A549 (cell line): Measurements from ENCODE around the gene SPDYC. TPM values are rescaled to one million over a fixed set of nuclear protein-coding genes. Genes with fewer than 3 reads are reported as not detected.

Experiments used
- ATAC-seq, 2 experiments: fragments of 200-7000 bp in 1 of 2; fragments of >200 bp in 1 of 2; cut with Nextera tagmentation in 1 of 2; cut with Tn5 transposase in 1 of 2; 3 replicates each; pipeline versions ENCODE4 v1.8.0 to v1.9.1; 2018 to 2020; ENCODE audit warnings: mild to moderate bottlenecking in 1 of 2, moderate library complexity in 1 of 2
- CTCF ChIA-PET: fragments of 300-600 bp; sonication (Branson Sonifier 250); formaldehyde crosslinking; extraction: SDS; loops from one replicate; lab custom pipeline; 2021; ENCODE audit warnings: antibody characterized with exemption, inconsistent platforms; lab: Yijun Ruan, JAX
- POLR2A ChIA-PET: fragments of 350-600 bp; formaldehyde crosslinking; extraction: SDS; loops from one replicate; lab custom pipeline; 2021; ENCODE audit warnings: antibody characterized with exemption, inconsistent platforms; lab: Yijun Ruan, JAX
- DNase-seq, 2 experiments: peaks; one replicate each; pipeline versions ENCODE4 v3.0.0 to v3.0.0-alpha.2; 2011 to 2016; ENCODE audit warnings: low read depth in 1 of 2, low spot score in 1 of 2
- FAIRE-seq: peaks from 2 replicates; lab custom pipeline; 2011; peaks lifted over from hg19 to GRCh38; lab: Jason Lieb, UNC
- H3K27ac ChIP-seq, 2 experiments: fragments of >200 bp; sonication (Bioruptor Twin); formaldehyde crosslinking; 3 replicates each; pipeline ENCODE4 v1.5.1; 2016 to 2017
- H3K4me1 ChIP-seq: fragments of >200 bp; sonication (Bioruptor Twin); formaldehyde crosslinking; 3 replicates; pipeline ENCODE4 v1.6.1; 2016
- H3K4me2 ChIP-seq: fragments of >200 bp; sonication (Bioruptor Twin); formaldehyde crosslinking; 3 replicates; pipeline ENCODE4 v1.6.1; 2016
- H3K4me3 ChIP-seq: fragments of >200 bp; sonication (Bioruptor Twin); formaldehyde crosslinking; 3 replicates; pipeline ENCODE4 v1.5.1; 2016
- H3K9me3 ChIP-seq: fragments of >200 bp; sonication (Bioruptor Twin); formaldehyde crosslinking; 3 replicates; pipeline ENCODE4 v1.6.1; 2016
- BCL3 ChIP-seq: fragments of >200 bp; sonication (Bioruptor Twin); formaldehyde crosslinking; IDR thresholded peaks from 3 replicates; pipeline ENCODE4 v1.6.1; 2016
- BHLHE40 ChIP-seq: IDR thresholded peaks from 2 replicates; pipeline ENCODE4 v1.6.1; 2012; ENCODE audit warnings: low read depth, low read length, inconsistent platforms
- CBX8 ChIP-seq: fragments of 200-600 bp; sonication (generic); IDR thresholded peaks from 2 replicates; pipeline ENCODE4 v1.6.1; 2016
- E2F6 ChIP-seq: IDR thresholded peaks from 2 replicates; pipeline ENCODE4 v1.6.1; 2012; ENCODE audit warnings: low read depth, borderline replicate concordance
- EHF ChIP-seq: fragments of 250-450 bp; sonication (Bioruptor Pico); IDR thresholded peaks from 2 replicates; pipeline ENCODE4 v1.5.0; 2020; ENCODE audit warnings: mild to moderate bottlenecking
- ELK1 ChIP-seq: fragments of 150-350 bp; IDR thresholded peaks from 2 replicates; pipeline ENCODE4 v1.6.1; 2014; ENCODE audit warnings: low read depth, mild to moderate bottlenecking, low read length
- GATA3 ChIP-seq: IDR thresholded peaks from 2 replicates; pipeline ENCODE4 v1.6.1; 2012; ENCODE audit warnings: borderline replicate concordance
- HDAC2 ChIP-seq: fragments of 200-600 bp; sonication (generic); IDR thresholded peaks from 2 replicates; pipeline ENCODE4 v1.6.1; 2016
- HEYL ChIP-seq: fragments of 250-450 bp; sonication (Bioruptor Pico); IDR thresholded peaks from 2 replicates; pipeline ENCODE4 v1.8.0; 2021; ENCODE audit warnings: mild to moderate bottlenecking, moderate library complexity
- HOXB13 ChIP-seq: fragments of 250-450 bp; sonication (Bioruptor Pico); IDR thresholded peaks from 2 replicates; pipeline ENCODE4 v1.5.0; 2020; ENCODE audit warnings: low read depth, mild to moderate bottlenecking, moderate library complexity
- HOXB5 ChIP-seq: fragments of 250-450 bp; sonication (Bioruptor Pico); IDR thresholded peaks from 2 replicates; pipeline ENCODE4 v1.5.0; 2020; ENCODE audit warnings: mild to moderate bottlenecking, moderate library complexity
- KDM1A ChIP-seq: fragments of 200-600 bp; sonication (generic); IDR thresholded peaks from 2 replicates; pipeline ENCODE4 v1.6.1; 2016; ENCODE audit warnings: low read depth, mild to moderate bottlenecking
- MAFK ChIP-seq: fragments of 450-650 bp; IDR thresholded peaks from 2 replicates; pipeline ENCODE4 v1.6.1; 2014; ENCODE audit not compliant: partially characterized antibody
- MYC ChIP-seq: IDR thresholded peaks from 2 replicates; pipeline ENCODE4 v1.6.1; 2012; ENCODE audit warnings: mild to moderate bottlenecking, inconsistent platforms, low read length, improper control_type of control experiment, borderline replicate concordance
- NR3C1 ChIP-seq: fragments of >200 bp; sonication (Bioruptor Twin); formaldehyde crosslinking; IDR thresholded peaks from 3 replicates; pipeline ENCODE4 v1.6.1; 2017
- PHF8 ChIP-seq: fragments of 200-600 bp; sonication (generic); IDR thresholded peaks from 2 replicates; pipeline ENCODE4 v1.6.1; 2016; ENCODE audit warnings: low read depth, mild to moderate bottlenecking, antibody characterized with exemption, moderate library complexity, borderline replicate concordance
- REST ChIP-seq: fragments of 200-600 bp; sonication (generic); IDR thresholded peaks from 2 replicates; pipeline ENCODE4 v1.6.1; 2016; ENCODE audit warnings: antibody characterized with exemption, mild to moderate bottlenecking, moderate library complexity
- RNF2 ChIP-seq: fragments of 200-600 bp; sonication (generic); IDR thresholded peaks from 2 replicates; pipeline ENCODE4 v1.6.1; 2016; ENCODE audit warnings: low read depth, mild to moderate bottlenecking, antibody characterized with exemption, moderate library complexity, borderline replicate concordance
- USF2 ChIP-seq: fragments of 450-650 bp; IDR thresholded peaks from 2 replicates; pipeline ENCODE4 v1.6.1; 2014; ENCODE audit warnings: antibody characterized with exemption
- ZNF302 ChIP-seq: fragments of 250-450 bp; sonication (Bioruptor Pico); IDR thresholded peaks from 2 replicates; pipeline ENCODE4 v1.9.0; 2021; ENCODE audit warnings: inconsistent platforms, mild to moderate bottlenecking, moderate library complexity
- ZSCAN20 ChIP-seq: fragments of 250-450 bp; sonication (Bioruptor Pico); IDR thresholded peaks from 2 replicates; pipeline ENCODE4 v1.8.0; 2022; ENCODE audit warnings: mild to moderate bottlenecking, moderate library complexity
- WGBS: methylation state at CpG from one replicate; pipeline ENCODE4 v1.1.6; 2017; ENCODE audit errors: missing lambda C conversion rate; 5-methylcytosine and 5-hydroxymethylcytosine counted together
- polyA plus RNA-seq, 4 experiments: library from polyadenylated mRNA; depleted of rRNA in 3 of 4; stranded (reverse); fragments of >200 nt; fragmentation: RNase III in 1 of 4; extraction: RNeasy Plus Mini Kit Qiagen cat#74134 plus additional on column Dnase treatment in 1 of 4; gene quantifications; 2 replicates in 3 of 4; 3 replicates in 1 of 4; pipeline ENCODE4 v1.2.3, GENCODE V29; 2011 to 2017

SPDYC gene
- polyA plus RNA-seq, 2 of the 4 experiments (the other 2 are of a cell fraction): not detected

- DNase-seq: no peak
- TF ChIP-seq BCL3 (no peak), REST (no peak), HOXB5 (CRISPR knock-in tag) (no peak), RNF2 (no peak), ZNF302 (CRISPR knock-in tag) (no peak), EHF (CRISPR knock-in tag) (no peak), HOXB13 (no peak), HEYL (CRISPR knock-in tag) (no peak), CBX8 (no peak), KDM1A (no peak), BHLHE40 (no peak), MYC (no peak), PHF8 (no peak)
- Histone ChIP-seq H3K4me2 (no peak overlapping the region), H3K27ac (no peak overlapping the region), H3K4me1 (no peaks in the 10 kb centered on the region), H3K4me3 (no peak overlapping the region), H3K9me3 (no peaks in the 10 kb centered on the region)
- ATAC-seq: no peak
- no peak for FAIRE-seq
- 93% methylated on average over 18 of the region's 20 CpGs for WGBS
- ChIA-PET POLR2A (no interaction called here), CTCF (interaction anchor here (1.0 to 2.3 kb wide), 2 partner anchors 11 to 105 kb away, joined by 4 to 5 read pairs; no protein-coding TSS in a partner anchor)
Observed at GRCh38 chr11:65209711-65210360, 39.8 kb downstream of the SPDYC start.

- CTCF ChIA-PET: interaction anchor here (1.0 kb wide), 1 partner anchor 12 kb away, joined by 4 read pairs; no protein-coding TSS in a partner anchor
- no peak overlapping the region for H3K4me2 ChIP-seq
- no peak for TF ChIP-seq HDAC2
- no peak for TF ChIP-seq MAFK
- TF ChIP-seq ZSCAN20 (CRISPR knock-in tag): no peak
- no peak for TF ChIP-seq NR3C1
- TF ChIP-seq USF2: no peak
- no peak for TF ChIP-seq E2F6
- no peak for TF ChIP-seq ELK1
- no peak for TF ChIP-seq GATA3
- no peak for ATAC-seq
- WGBS: 94% methylated on average over 14 of the region's 14 CpGs
- POLR2A ChIA-PET: no interaction called here
- no peak overlapping the region for H3K4me3 ChIP-seq
- no peak for FAIRE-seq
- H3K4me1 ChIP-seq: no peaks in the 10 kb centered on the region
- no peak overlapping the region for H3K27ac ChIP-seq
- DNase-seq: no peak
- no peaks in the 10 kb centered on the region for H3K9me3 ChIP-seq
Observed at GRCh38 chr11:65210361-65210731, 40.3 kb downstream of the SPDYC start.
